Activated CD4-positive, alpha-beta T cell treated with anti-CD3 and anti-CD28 coated beads, Interleukin-2, amount 10 ng/mL, durations not matched to agents 24 days and 14 days (primary cell): ENCODE measurements around the gene B4GALT1. TPM values are rescaled to one million over a fixed set of nuclear protein-coding genes. Genes with fewer than 3 reads are reported as not detected.

Experiments
- DNase-seq: peaks from one replicate; pipeline ENCODE4 v3.0.0; 2022
- H3K27ac Mint-ChIP-seq: one replicate; pipeline ENCODE4 v1.8.0; 2022; ENCODE audit warnings: mild to moderate bottlenecking, mixed read lengths
- H3K27me3 Mint-ChIP-seq: one replicate; pipeline ENCODE4 v1.8.0; 2022; ENCODE audit warnings: mixed read lengths
- H3K36me3 Mint-ChIP-seq: one replicate; pipeline ENCODE4 v1.8.0; 2022; ENCODE audit warnings: low read depth, mild to moderate bottlenecking, mixed read lengths
- H3K4me1 Mint-ChIP-seq: one replicate; pipeline ENCODE4 v1.8.0; 2021; ENCODE audit warnings: mixed read lengths
- H3K4me3 Mint-ChIP-seq: one replicate; pipeline ENCODE4 v1.8.0; 2022; ENCODE audit warnings: mild to moderate bottlenecking, moderate library complexity, mixed read lengths
- H3K9me3 Mint-ChIP-seq: one replicate; pipeline ENCODE4 v1.8.0; 2021; ENCODE audit warnings: mixed read lengths
- intact Hi-C: fragments of 100-400 bp; cut with micrococcal nuclease; formaldehyde crosslinking; loops from one replicate; pipeline ENCODE4 v1.15.1; 2023
- total RNA-seq: library from RNA; stranded (reverse); gene quantifications from 2 replicates; pipeline ENCODE4 v1.2.3, GENCODE V29; 2022

Gene B4GALT1
- total RNA-seq, 1 donor from 2014 or later = 55.7 TPM

- H3K4me3 Mint-ChIP-seq = no peak overlapping the region
- H3K27me3 Mint-ChIP-seq = no peaks in the 10 kb centered on the region
- no peak for DNase-seq
- intact Hi-C loops = no loop called here
- peaks cover 36% of the 10 kb centered on the region for H3K36me3 Mint-ChIP-seq
- peak overlapping the region; percentile 23 for H3K27ac Mint-ChIP-seq
- peaks cover 56% of the 10 kb centered on the region for H3K4me1 Mint-ChIP-seq
- H3K9me3 Mint-ChIP-seq = no peaks in the 10 kb centered on the region
Observed at GRCh38 chr9:33135470-33135958, 31.6 kb downstream of the B4GALT1 start.

- Mint-ChIP-seq H3K27ac (no peak overlapping the region), H3K36me3 (peaks cover 39% of the 10 kb centered on the region), H3K4me3 (no peak overlapping the region), H3K27me3 (no peaks in the 10 kb centered on the region), H3K9me3 (no peaks in the 10 kb centered on the region), H3K4me1 (peaks cover 58% of the 10 kb centered on the region)
- DNase-seq = no peak
- intact Hi-C loops = no loop called here
Observed at GRCh38 chr9:33135031-33135461, 32.1 kb downstream of the B4GALT1 start.

GRCh38 chr9:33133186-33133585, 34.0 kb downstream of the B4GALT1 start:
- peaks cover 45% of the 10 kb centered on the region for H3K36me3 Mint-ChIP-seq
- DNase-seq = no peak
- peaks cover 48% of the 10 kb centered on the region for H3K4me1 Mint-ChIP-seq
- intact Hi-C loops = no loop called here
- no peak overlapping the region for H3K4me3 Mint-ChIP-seq
- H3K9me3 Mint-ChIP-seq = no peaks in the 10 kb centered on the region
- no peak overlapping the region for H3K27ac Mint-ChIP-seq
- H3K27me3 Mint-ChIP-seq = no peaks in the 10 kb centered on the region

GRCh38 chr9:33131790-33132772, 35.1 kb downstream of the B4GALT1 start:
- Mint-ChIP-seq H3K4me1 (peaks cover 43% of the 10 kb centered on the region), H3K27ac (peak overlapping the region; percentile 21), H3K27me3 (no peaks in the 10 kb centered on the region), H3K9me3 (no peaks in the 10 kb centered on the region), H3K36me3 (peaks cover 55% of the 10 kb centered on the region), H3K4me3 (no peak overlapping the region)
- no peak for DNase-seq
- intact Hi-C loops = loop anchor here (2.0 kb wide), 1 partner anchor 27 kb away; no protein-coding TSS in a partner anchor

DNA sequence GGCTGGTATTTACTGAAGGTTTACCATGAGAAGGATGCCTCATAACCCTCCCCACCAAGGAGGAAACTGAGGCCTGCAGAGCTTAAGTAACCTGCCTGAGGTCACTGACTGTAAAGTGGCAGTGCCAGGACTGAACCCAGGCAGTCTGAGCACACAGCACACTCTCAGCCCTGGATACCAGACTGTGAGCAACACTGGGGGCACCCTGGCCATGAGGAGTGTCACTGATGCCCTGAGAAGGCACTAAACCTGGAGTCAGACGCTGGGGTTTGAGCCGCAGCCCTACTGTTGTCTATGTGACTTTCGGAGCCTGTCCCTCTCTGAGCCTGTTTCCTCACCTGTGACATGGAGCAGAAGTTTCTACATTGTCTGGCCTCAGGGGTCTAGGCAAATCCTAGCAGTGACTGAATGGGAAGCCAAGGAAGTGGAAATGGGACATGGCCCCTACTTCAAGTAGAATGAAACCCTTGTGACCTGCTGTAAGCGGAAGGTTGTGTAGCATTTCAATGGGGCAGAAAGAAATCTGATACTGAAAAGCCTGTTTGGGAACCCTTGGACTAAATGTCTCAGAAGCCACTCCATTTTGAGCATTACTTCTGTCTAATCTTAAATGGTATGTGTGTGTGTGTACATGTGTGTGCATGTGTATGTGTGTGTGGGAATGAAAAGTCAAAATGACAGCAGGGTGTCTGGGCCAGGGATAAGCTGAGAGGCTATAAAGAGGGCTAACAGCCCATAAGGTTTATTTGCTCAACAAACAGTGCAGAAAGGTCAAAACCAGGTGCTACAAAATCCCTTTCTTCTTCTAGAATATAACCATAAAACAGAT, 36.0 kb downstream of the B4GALT1 start:
- H3K4me1 Mint-ChIP-seq = peaks cover 37% of the 10 kb centered on the region
- peak overlapping the region; percentile 92 for H3K27ac Mint-ChIP-seq
- intact Hi-C loops = loop anchor here (2.0 kb wide), 1 partner anchor 28 kb away; no protein-coding TSS in a partner anchor
- no peak for DNase-seq
- H3K9me3 Mint-ChIP-seq = no peaks in the 10 kb centered on the region
- no peak overlapping the region for H3K4me3 Mint-ChIP-seq
- H3K36me3 Mint-ChIP-seq = peaks cover 61% of the 10 kb centered on the region
- no peaks in the 10 kb centered on the region for H3K27me3 Mint-ChIP-seq

- Mint-ChIP-seq H3K27ac (peak overlapping the region; percentile 92), H3K9me3 (no peaks in the 10 kb centered on the region), H3K4me3 (peak overlapping the region; percentile 68), H3K27me3 (no peaks in the 10 kb centered on the region), H3K4me1 (peaks cover 30% of the 10 kb centered on the region), H3K36me3 (peaks cover 65% of the 10 kb centered on the region)
- DNase-seq = peak; percentile 65
- intact Hi-C loops = loop anchor here (2.0 kb wide), 1 partner anchor 29 kb away; no protein-coding TSS in a partner anchor
Observed at GRCh38 chr9:33129886-33130881, 37.0 kb downstream of the B4GALT1 start.

DNA sequence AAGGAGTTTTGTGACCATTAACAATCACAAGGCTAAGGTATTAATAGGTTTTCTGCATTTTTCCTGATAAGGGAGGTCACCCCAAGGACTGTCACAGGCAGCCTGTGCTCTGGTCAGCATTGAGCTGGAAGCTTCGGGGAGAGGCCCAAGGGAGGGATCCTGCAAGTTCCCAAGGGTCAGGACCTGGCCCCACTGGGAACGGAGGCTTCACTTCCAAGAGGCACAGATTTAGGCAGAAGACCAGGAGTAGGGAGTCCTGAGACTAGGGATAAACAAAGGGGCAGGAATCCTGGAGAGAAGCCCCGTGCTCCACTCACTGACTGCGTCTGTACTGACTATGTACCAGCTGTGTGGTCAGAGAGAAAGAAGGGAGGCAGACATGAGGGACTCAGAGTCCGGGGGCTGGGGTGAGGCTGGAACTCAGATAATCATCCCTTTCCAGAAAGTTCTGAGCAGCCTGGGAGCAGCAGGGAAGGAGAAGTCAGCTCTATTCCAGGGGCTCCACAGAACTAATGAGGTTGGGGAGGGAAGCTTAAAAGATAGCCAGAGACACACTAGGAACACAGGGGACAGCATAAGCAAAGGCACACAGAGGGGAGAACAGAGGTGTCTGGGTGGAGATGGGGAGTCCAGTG, 37.8 kb downstream of the B4GALT1 start:
- Mint-ChIP-seq H3K36me3 (peaks cover 65% of the 10 kb centered on the region), H3K4me1 (peaks cover 33% of the 10 kb centered on the region), H3K27me3 (no peaks in the 10 kb centered on the region), H3K9me3 (no peaks in the 10 kb centered on the region), H3K4me3 (no peak overlapping the region), H3K27ac (peak overlapping the region; percentile 34)
- no peak for DNase-seq
- intact Hi-C loops = no loop called here

DNA sequence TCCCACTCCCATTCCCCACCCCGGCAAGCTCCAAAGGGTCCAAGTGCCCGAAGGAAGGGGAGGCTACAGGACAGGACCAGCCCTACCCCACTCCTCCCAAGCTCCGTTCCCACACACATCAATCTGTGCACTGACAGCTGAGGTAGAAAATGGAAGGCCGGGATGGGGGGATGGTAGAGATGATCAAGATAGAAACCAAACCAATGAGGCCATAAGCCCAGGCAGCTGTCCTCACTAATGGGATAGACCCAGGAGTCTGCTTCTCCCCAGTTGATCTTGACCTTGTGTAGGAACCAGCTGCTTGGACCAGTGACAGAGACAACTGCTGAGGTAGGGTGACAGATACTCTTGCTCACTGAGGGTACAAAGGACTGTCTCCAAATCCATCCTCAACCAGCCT, 38.6 kb downstream of the B4GALT1 start:
- H3K4me1 Mint-ChIP-seq = peaks cover 33% of the 10 kb centered on the region
- no peak overlapping the region for H3K27ac Mint-ChIP-seq
- intact Hi-C loops = no loop called here

GRCh38 chr9:33127881-33128280, 39.3 kb downstream of the B4GALT1 start:
- H3K27ac Mint-ChIP-seq = peak overlapping the region; percentile 17
- H3K9me3 Mint-ChIP-seq = no peaks in the 10 kb centered on the region
- intact Hi-C loops = no loop called here
- H3K27me3 Mint-ChIP-seq = no peaks in the 10 kb centered on the region
- no peak for DNase-seq
- H3K36me3 Mint-ChIP-seq = peaks cover 62% of the 10 kb centered on the region
- no peak overlapping the region for H3K4me3 Mint-ChIP-seq
- H3K4me1 Mint-ChIP-seq = peaks cover 31% of the 10 kb centered on the region

More for the DNA sequence above, 38.6 kb downstream of the B4GALT1 start:
- H3K27me3 Mint-ChIP-seq = no peaks in the 10 kb centered on the region
- peaks cover 62% of the 10 kb centered on the region for H3K36me3 Mint-ChIP-seq
- H3K4me3 Mint-ChIP-seq = no peak overlapping the region
- no peaks in the 10 kb centered on the region for H3K9me3 Mint-ChIP-seq
- no peak for DNase-seq

- H3K9me3 Mint-ChIP-seq = peaks cover 4% of the 10 kb centered on the region
- H3K4me3 Mint-ChIP-seq = no peak overlapping the region
- no peak for DNase-seq
- no peak overlapping the region for H3K27ac Mint-ChIP-seq
- intact Hi-C loops = no loop called here
- H3K4me1 Mint-ChIP-seq = peaks cover 24% of the 10 kb centered on the region
- peaks cover 53% of the 10 kb centered on the region for H3K36me3 Mint-ChIP-seq
- no peaks in the 10 kb centered on the region for H3K27me3 Mint-ChIP-seq
Observed at GRCh38 chr9:33125871-33126823, 41.0 kb downstream of the B4GALT1 start.

GRCh38 chr9:33125461-33125860, 41.7 kb downstream of the B4GALT1 start:
- intact Hi-C loops = no loop called here
- no peak overlapping the region for H3K4me3 Mint-ChIP-seq
- no peak for DNase-seq
- H3K27ac Mint-ChIP-seq = no peak overlapping the region
- H3K9me3 Mint-ChIP-seq = peaks cover 4% of the 10 kb centered on the region
- H3K27me3 Mint-ChIP-seq = no peaks in the 10 kb centered on the region
- H3K4me1 Mint-ChIP-seq = peaks cover 22% of the 10 kb centered on the region
- peaks cover 52% of the 10 kb centered on the region for H3K36me3 Mint-ChIP-seq
